GM19395 (cell line): ENCODE data around the gene POLG2.
"Not testable (repeated sequence)": the region's sequence is repeated elsewhere in the genome, so short reads cannot be mapped to it uniquely, and the experiment has no call there.

Source experiments
- ATAC-seq: cut with Tn5 transposase; IDR thresholded peaks from one replicate; pipeline ENCODE4 v1.9.1; 2021; ENCODE audit warnings: mild to moderate bottlenecking, moderate library complexity; ENCODE audit not compliant: unreplicated experiment

Gene POLG2

GRCh38 chr17:64443086-64443760 is 53.6 kb downstream of the POLG2 start:
- no peak for ATAC-seq

GRCh38 chr17:64442541-64442971 is 54.3 kb downstream of the POLG2 start:
- no peak for ATAC-seq

- no peak for ATAC-seq
These were observed 54.9 kb downstream of the POLG2 start for GRCh38 chr17:64441772-64442540.

GRCh38 chr17:64439956-64440355 is 56.9 kb downstream of the POLG2 start:
- no peak for ATAC-seq

- not testable (repeated sequence) for ATAC-seq
These were observed 57.3 kb downstream of the POLG2 start for GRCh38 chr17:64439521-64439920.

- ATAC-seq = no peak
These were observed 58.8 kb downstream of the POLG2 start for GRCh38 chr17:64437944-64438525.

GRCh38 chr17:64431534-64431933 is 65.3 kb downstream of the POLG2 start:
- no peak for ATAC-seq

GRCh38 chr17:64430036-64430435 is 66.8 kb downstream of the POLG2 start:
- ATAC-seq = not testable (repeated sequence)

- no peak for ATAC-seq
These were observed 68.4 kb downstream of the POLG2 start for GRCh38 chr17:64428406-64428805.
